Lower leg skin (tissue), 3 donors: ENCODE measurements around the gene NLK.

Source experiments
- CTCF ChIP-seq, 3 donors: fragments of 450-650 bp; IDR thresholded peaks; one replicate each; pipeline ENCODE4 v1.5.1; 2016; ENCODE audit warnings: antibody characterized with exemption in 3 of 3, mild to moderate bottlenecking in 3 of 3, moderate library complexity in 2 of 3
- POLR2A ChIP-seq, 2 donors: fragments of 450-650 bp; IDR thresholded peaks; one replicate each; pipeline ENCODE4 v1.6.1; 2016 to 2017; ENCODE audit warnings: antibody characterized with exemption in 2 of 2, mild to moderate bottlenecking in 1 of 2, moderate library complexity in 1 of 2

- TF ChIP-seq CTCF (IDR thresholded peaks at IDR 0.05) (no peak), POLR2A (IDR thresholded peaks at IDR 0.05) (no peak)
These were observed 101.5 kb downstream of the NLK start for GRCh38 chr17:28144019-28144418.
